RWPE2 (cell line): ENCODE data around the gene POU2F3.

Experiments used
- ATAC-seq: fragments of 200-7000 bp; cut with Tn5 transposase; 3 replicates; pipeline ENCODE4 v1.9.1; 2021; ENCODE audit warnings: low read depth
- DNase-seq: peaks from one replicate; pipeline ENCODE4 v3.0.0-alpha.2; 2020; ENCODE audit warnings: low spot score
- H3K27ac ChIP-seq: fragments of 450-650 bp; 2 replicates; pipeline ENCODE4 v1.5.1; 2017; ENCODE audit warnings: mild to moderate bottlenecking; ENCODE audit not compliant: poor library complexity, severe bottlenecking
- H3K27me3 ChIP-seq: fragments of 250-450 bp; sonication (Bioruptor Pico); 2 replicates; pipeline ENCODE4 v1.5.1; 2021; ENCODE audit warnings: mild to moderate bottlenecking, moderate library complexity; ENCODE audit not compliant: insufficient read depth, poor library complexity, severe bottlenecking
- H3K36me3 ChIP-seq: fragments of 250-450 bp; sonication (Bioruptor Pico); 2 replicates; pipeline ENCODE4 v1.5.1; 2020; ENCODE audit warnings: low read depth, mild to moderate bottlenecking, moderate library complexity
- H3K4me1 ChIP-seq: fragments of 250-450 bp; sonication (Bioruptor Pico); 2 replicates; pipeline ENCODE4 v1.5.1; 2021; ENCODE audit warnings: mild to moderate bottlenecking, moderate library complexity; ENCODE audit not compliant: insufficient read depth, poor library complexity, severe bottlenecking
- H3K4me3 ChIP-seq: fragments of 250-450 bp; sonication (Bioruptor Pico); 2 replicates; pipeline ENCODE4 v1.5.1; 2021; ENCODE audit warnings: mild to moderate bottlenecking, moderate library complexity; ENCODE audit not compliant: severe bottlenecking
- H3K9me3 ChIP-seq: fragments of 250-450 bp; sonication (Bioruptor Pico); 2 replicates; pipeline ENCODE4 v1.5.1; 2021; ENCODE audit warnings: mild to moderate bottlenecking, moderate library complexity; ENCODE audit not compliant: severe bottlenecking
- TF ChIP-seq, protein P1 (sequence below): fragments of 450-650 bp; IDR thresholded peaks from one replicate; pipeline ENCODE4 v1.5.1; 2017; ENCODE audit warnings: mild to moderate bottlenecking, moderate library complexity; ENCODE audit not compliant: poor library complexity, severe bottlenecking

Gene POU2F3

DNA sequence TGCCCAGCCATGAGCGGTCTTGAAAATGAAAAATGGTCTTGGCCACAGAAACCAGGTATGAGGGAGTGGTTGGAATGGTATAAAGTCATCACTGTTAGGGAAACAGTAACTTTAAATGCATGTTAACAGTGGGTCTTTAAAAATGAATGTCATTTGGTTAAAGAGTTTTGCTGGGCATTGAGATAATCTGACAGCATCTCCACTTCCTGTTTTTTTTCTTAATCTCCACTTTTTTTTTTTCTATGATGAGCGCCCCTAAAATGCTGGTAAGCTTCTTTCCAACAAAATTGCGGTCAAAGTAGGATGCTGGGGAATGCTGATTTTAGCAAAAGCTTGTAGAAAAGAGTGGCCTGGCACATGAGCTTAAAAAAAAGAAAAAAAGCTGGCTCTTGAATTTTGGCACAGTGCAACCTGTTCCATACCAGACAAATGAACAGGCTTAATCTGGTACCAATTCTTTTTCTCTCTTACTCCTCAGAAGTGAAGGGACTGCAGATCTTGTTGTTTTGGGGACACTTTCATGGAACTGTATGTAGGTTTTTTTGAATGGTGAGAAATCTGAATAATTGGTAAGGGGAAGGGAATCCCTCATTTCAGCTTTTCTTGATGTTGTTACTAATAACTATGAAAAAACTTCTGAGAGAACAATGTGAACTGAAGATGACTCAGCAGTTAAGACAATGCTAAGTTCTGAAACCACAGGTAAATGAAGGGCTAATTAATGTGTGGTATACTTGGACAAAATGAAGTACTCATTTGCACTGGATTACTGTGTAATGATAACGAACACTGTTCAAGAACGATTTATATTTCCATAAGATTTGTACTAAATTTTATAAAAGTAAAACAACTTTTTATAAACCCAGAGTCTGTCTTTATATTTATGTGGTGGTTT lies 93.1 kb downstream of the POU2F3 start:
- TF ChIP-seq, protein P1, sequence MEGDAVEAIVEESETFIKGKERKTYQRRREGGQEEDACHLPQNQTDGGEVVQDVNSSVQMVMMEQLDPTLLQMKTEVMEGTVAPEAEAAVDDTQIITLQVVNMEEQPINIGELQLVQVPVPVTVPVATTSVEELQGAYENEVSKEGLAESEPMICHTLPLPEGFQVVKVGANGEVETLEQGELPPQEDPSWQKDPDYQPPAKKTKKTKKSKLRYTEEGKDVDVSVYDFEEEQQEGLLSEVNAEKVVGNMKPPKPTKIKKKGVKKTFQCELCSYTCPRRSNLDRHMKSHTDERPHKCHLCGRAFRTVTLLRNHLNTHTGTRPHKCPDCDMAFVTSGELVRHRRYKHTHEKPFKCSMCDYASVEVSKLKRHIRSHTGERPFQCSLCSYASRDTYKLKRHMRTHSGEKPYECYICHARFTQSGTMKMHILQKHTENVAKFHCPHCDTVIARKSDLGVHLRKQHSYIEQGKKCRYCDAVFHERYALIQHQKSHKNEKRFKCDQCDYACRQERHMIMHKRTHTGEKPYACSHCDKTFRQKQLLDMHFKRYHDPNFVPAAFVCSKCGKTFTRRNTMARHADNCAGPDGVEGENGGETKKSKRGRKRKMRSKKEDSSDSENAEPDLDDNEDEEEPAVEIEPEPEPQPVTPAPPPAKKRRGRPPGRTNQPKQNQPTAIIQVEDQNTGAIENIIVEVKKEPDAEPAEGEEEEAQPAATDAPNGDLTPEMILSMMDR = no peak
- H3K4me3 ChIP-seq = no peak overlapping the region
- DNase-seq (no peak), ATAC-seq (no peak)
- no peaks in the 10 kb centered on the region for H3K27me3 ChIP-seq
- H3K27ac ChIP-seq = peak overlapping the region; percentile 82
- H3K36me3 ChIP-seq = peaks cover 16% of the 10 kb centered on the region
- peaks cover 34% of the 10 kb centered on the region for H3K4me1 ChIP-seq
- H3K9me3 ChIP-seq = no peaks in the 10 kb centered on the region

DNA sequence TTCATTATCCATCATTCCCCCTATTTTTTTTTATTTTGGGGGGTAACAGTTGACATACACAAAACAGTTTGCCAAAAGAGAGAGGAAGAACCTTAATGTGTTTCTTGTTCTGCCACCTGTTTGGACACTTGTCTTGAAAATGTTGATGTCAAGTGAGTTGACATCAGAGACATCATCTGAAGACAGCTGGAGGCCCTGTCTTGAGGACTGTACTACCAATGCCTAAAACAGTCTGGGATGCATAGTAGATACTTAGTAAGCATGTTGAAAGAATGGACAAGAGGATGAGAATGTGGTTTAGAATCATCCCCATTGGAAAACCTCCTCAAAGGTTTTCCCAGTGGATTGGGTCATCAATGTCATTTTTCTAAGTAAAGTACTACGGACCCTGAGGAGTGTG lies 93.9 kb downstream of the POU2F3 start:
- TF ChIP-seq, protein P1 = no peak
- peaks cover 16% of the 10 kb centered on the region for H3K36me3 ChIP-seq
- H3K4me3 ChIP-seq = no peak overlapping the region
- H3K4me1 ChIP-seq = peaks cover 38% of the 10 kb centered on the region
- H3K27ac ChIP-seq = peak overlapping the region; percentile 82
- H3K27me3 ChIP-seq = no peaks in the 10 kb centered on the region
- H3K9me3 ChIP-seq = no peaks in the 10 kb centered on the region
- DNase-seq = no peak
- no peak for ATAC-seq

DNA sequence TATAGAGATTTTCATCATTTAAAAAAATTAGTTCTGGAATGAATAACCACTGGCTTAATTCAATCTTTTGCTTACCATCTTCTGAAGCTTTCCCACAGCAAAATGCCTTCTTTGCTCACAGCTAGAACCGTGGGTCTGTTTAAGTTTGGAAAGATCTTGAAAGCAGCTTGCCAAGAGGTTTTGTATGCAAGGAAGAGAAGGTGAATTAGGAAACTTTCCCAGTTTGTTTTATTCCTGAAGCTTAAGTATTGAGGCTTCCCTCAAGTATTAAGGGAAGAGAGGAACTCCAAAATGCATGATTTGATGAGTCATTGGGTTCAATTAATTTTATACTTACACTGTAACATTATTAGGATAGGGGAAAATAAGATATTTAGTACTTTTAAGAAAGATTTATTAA lies 94.4 kb downstream of the POU2F3 start:
- ATAC-seq (no peak), DNase-seq (no peak)
- TF ChIP-seq, protein P1 = no peak
- Histone ChIP-seq H3K36me3 (peaks cover 13% of the 10 kb centered on the region), H3K4me1 (peaks cover 38% of the 10 kb centered on the region), H3K27me3 (no peaks in the 10 kb centered on the region), H3K4me3 (no peak overlapping the region), H3K9me3 (no peaks in the 10 kb centered on the region), H3K27ac (no peak overlapping the region)

DNA sequence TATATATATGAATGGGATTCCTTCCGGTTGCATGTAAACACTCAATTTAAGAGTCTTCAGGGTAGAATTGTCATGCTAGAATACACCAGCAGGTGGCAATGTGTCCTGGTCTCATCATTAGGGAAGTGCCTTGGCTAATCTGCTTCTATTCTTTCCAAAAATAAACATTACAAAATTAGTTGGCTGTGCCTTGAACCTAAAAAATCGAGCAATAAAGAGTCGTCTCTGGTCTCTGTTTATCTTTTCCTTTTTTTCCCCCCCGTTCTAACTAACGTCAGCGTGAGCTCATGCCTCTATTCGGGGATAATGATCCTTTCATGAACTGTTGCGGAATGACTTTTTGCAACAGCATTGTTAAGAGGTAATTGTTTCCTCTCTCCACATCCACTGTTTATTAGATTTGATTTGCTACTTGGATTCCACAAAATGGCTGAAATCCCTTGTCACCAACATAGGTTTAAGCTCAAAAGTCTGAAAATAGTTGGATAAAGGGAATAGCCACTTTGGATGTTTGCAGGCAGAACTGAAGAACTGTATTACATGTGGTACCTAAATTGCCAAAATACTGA lies 95.0 kb downstream of the POU2F3 start:
- TF ChIP-seq, protein P1 = peak; percentile 39
- Histone ChIP-seq H3K4me1 (peaks cover 40% of the 10 kb centered on the region), H3K9me3 (no peaks in the 10 kb centered on the region), H3K27ac (peak overlapping the region; percentile 81), H3K36me3 (peaks cover 9% of the 10 kb centered on the region; the same call in 1 of the 2 replicates), H3K4me3 (peak overlapping the region; percentile 95), H3K27me3 (no peaks in the 10 kb centered on the region)
- no peak for DNase-seq
- no peak for ATAC-seq

DNA sequence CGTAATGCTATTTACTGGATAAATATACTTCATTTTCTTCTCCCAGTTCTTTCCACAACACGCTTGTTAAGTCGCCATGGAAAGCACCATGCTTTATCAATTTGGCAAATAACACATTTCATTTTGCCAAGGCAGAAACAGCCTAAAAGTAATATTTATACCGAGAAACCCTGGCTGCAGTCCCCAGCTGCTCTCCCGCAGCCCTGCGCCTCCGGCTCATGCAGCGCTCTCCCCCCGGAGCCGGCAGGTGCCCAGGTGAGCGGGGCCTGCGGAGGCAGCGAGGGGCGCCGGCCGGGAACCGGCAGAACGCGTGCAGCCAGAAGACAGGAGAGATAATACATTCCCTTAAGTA lies 95.6 kb downstream of the POU2F3 start:
- no peak for ATAC-seq
- Histone ChIP-seq H3K4me3 (peak overlapping the region; percentile 95), H3K4me1 (peaks cover 44% of the 10 kb centered on the region), H3K27me3 (no peaks in the 10 kb centered on the region), H3K9me3 (no peaks in the 10 kb centered on the region), H3K27ac (peak overlapping the region; percentile 81), H3K36me3 (peaks cover 4% of the 10 kb centered on the region; the same call in 1 of the 2 replicates)
- TF ChIP-seq, protein P1 = no peak
- no peak for DNase-seq
